GM18526 (cell line): ENCODE data around the gene DISP2.

Source experiments
- POLR2A ChIP-seq: IDR thresholded peaks from 3 replicates; pipeline ENCODE4 v1.6.1; 2011; ENCODE audit not compliant: insufficient read length; ENCODE audit errors: extremely low read depth

Gene DISP2

DNA sequence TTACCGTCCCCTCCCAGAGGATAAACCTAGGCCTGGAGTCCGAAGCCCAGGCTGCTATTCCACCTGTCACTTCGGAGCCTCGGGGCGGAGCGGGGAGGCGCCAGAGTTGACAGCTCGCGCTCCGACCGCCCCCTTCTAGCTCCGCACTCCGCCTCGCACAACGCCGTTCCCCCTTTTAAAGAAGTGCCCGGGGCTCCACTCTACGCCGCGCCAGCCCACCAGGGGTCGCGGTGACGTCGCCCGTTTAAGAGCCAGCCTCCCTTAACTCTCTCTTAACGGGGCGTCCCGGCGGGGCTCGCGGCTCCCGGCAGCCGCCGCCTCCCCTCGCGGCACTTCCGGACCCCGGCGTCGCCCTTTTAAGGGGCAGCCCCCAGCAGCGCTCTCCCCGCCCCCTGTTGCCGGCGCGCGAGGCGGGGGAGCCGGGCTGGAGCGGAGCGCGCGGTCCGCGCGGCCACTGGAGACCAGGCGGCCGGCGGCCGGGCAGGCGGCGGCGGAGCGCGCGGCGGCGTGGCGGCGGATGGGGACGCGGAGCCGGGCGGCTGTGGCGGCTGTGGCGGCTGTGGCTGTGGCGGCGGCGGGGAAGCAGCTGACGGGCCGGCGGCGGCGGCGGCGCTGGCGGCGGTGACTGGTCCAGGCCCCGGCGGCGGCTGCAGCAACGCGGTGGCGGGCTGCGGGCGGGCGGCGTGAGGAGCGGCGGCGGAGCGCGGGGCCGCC is 34.6 kb upstream of the DISP2 start, which contains the start of gene INAFM2:
Gene INAFM2, plus strand, starts transcription at position 454 of the 714 bp plus-strand sequence. CDS start 364 bp downstream, outside the sequence.
- no peak for TF ChIP-seq POLR2A

DNA sequence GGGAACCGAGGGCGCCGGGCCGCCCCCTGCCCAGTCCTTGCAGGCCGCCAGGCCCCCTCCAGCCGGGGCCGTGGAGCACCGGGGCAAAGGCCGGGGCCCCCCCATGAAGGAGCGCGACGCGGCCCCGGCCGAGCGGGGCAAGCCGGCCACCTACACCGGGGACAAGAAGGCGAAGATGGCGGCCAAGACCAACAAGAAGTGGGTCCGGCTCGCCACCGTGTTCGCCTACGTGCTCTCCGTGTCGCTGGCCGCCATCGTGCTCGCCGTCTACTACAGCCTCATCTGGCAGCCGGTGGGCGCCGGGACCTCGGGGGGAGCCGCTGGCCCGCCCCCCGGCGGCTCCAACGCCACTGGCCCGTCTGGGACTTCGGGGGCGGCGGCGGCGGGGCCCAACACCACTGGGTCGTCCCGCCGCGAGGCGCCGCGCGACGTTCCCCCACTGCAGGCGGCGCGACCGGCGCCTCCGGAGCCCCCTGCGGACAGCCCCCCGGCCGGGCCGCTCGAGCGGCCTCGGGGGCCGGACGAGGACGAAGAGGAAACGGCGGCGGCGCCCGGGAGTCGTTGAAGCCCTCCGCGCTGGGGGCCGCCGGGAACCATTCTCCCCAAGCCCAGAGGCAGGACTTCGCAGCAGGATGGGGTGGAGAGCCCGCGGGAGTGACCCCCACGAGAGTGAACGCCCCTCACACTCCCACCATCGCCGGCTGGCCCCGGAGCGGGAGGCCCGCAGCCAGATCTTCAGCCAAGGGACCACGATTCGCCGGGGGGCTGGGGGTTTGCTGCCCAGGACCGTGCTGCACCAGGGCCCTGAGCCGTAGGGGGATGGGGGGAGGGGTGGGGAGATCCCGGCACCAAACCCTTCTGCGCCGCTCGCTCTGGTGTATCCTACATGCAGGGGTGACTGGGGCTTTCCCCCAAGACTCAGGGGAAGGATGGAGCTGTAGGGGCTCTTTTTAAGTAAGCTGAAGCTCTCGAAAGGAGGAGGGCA is 33.8 kb upstream of the DISP2 start:
- TF ChIP-seq POLR2A = no peak

DNA sequence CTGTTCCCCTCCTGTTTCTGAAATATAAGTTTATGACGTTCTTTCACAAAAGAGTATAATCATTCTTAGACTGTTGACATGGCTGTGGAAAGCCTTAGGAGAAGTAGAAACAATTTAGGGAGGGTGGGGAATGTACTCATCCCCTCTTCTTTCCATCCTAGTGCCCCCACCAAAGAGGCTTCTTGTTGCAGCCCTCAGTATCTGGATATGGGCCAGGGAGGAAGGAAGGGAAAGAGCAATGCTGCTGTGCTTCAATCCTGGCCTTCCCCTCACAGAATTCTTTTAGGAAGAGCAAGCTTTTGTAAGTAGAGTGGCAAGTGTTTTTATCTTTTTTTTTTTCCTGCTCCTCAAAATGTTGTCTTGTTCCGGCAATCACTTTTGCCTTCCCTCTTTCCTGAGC is 32.8 kb upstream of the DISP2 start:
- TF ChIP-seq POLR2A = no peak

DNA sequence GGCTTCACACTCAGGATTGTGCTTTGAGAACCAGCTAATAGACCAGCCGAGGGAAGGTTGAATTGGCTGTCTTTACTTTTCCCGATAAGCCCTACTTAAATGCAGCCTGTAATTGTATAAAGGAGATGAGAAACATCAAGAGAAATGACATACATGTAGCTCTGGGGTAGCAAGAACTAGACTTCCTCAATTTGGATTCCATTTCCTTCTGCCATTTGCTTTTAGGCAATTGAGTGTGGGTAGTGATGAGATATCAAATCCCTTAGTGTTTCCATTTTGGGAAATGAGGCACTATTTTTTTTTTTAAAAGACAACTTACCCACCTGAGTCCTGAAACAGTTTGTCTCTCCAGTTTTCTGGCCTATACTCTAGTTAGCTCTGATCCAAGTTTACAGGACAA is 32.3 kb upstream of the DISP2 start:
- TF ChIP-seq POLR2A = no peak

DNA sequence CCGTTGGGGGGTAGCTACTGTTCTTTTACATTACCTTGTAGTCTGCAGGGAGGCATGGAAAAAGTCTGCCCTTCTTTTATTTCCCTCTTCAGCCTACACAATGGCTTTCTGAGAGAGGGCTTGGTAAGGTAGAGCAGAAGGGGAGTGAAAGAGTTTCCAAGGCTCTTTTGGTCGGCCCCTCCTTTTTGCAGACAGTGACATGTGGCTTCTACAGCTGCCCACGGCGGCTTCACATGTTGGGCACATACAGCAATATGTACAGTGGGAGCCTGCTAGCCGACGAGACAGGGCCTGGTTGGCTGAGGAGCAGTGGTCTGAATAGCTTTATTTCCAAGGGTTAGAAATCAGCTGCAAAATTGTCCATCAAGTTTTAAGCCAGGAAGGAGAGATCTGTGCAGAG is 30.6 kb upstream of the DISP2 start:
- TF ChIP-seq POLR2A = no peak

DNA sequence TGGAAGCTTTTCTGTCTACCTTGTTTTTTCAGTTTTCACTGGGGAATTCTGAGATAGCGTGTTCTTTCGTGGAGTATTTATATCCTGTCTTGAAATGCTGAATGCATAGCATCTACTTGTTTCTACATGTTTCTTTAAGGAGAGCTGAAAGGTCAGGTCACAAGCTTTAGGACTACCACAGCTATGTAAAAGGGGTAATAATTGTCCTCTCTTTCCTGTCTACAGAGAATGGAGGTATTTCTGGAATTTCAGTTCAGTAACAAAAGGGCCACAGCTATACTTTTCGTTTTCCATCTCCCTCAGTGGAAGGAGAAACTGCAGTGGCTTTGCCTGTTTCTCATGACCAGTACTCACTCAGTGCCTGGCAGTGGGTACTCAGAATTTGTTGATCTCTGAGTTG is 29.8 kb upstream of the DISP2 start:
- no peak for TF ChIP-seq POLR2A

DNA sequence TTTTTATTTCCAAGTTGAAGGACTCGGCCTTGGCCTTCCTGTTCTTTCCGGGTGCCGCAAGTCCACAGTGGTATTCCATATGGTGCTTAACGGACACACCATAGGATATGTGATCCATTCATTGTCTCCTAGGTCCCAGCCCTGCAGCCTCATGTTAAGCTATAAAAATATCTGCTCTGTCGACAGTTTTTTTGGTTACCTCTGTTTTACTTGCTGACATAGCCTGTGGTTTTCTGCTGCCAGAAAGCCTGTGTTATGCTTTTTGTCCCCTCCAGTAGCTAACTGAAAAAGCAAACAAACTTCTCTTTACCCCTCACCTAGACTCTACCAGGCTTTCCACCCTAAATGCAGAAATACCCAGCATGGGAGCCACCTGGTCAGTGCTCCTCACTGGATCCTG is 29.3 kb upstream of the DISP2 start:
- no peak for TF ChIP-seq POLR2A

DNA sequence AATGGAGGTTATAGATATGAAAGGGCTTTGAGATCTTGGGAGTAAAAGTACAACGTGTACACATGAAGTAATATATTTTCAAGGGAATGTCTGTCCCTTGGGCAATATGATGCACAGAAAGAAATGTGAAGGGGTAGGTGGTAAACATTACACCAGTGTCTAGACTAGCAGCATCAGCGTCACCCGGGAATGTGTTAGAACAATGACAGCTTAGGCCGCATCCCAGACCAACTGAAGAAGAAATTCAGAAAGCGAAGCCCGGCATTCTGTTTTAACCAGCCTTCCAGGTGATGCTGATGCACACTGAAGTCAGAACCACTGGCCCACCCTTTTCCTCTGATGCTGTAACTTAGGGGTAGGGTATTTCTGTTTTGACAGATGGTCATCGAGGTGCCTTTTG is 28.2 kb upstream of the DISP2 start:
- no peak for TF ChIP-seq POLR2A

DNA sequence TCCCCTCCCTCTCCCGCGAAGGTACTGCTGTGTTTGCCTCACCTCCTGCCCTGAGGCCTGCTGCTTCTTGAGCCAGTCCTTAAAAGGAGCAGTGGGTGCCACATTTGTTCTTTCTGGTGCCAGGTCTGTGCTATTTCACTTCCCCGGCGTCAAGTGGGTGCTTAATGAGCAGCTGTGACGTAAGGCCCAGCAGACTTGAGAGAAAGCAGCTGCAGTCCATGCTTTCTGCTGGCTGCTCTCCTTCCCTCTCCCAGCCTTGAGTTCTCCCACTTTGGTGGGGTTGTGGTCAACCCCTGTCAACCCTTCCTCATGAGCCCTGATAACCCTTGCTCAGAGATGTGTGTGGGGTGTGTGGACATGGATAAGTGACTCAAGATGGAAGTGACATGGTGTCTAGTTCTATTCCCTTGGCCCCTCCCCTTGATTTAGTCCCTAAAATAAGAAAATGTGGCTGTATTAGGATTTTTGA is 27.6 kb upstream of the DISP2 start:
- TF ChIP-seq POLR2A = no peak

DNA sequence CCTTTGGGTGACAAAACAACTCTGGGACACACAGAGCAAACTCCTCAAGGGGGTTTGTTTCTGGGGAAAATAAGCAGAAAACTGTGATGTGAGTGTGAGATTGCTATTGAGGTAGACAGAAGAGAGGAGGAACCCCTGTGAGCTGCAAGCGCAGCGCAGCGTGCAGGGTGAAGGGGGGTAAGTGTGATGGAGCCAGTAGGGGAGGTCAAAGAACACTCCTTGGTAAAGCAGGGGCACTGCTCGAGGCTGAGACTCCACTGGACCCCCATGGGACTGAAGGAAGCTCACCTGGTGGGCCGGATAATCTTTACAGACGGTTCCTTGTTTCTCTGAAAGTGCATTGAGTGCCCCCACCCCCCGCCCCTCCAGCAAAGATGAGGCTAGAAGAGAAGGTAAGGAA is 27.0 kb upstream of the DISP2 start:
- TF ChIP-seq POLR2A = no peak

DNA sequence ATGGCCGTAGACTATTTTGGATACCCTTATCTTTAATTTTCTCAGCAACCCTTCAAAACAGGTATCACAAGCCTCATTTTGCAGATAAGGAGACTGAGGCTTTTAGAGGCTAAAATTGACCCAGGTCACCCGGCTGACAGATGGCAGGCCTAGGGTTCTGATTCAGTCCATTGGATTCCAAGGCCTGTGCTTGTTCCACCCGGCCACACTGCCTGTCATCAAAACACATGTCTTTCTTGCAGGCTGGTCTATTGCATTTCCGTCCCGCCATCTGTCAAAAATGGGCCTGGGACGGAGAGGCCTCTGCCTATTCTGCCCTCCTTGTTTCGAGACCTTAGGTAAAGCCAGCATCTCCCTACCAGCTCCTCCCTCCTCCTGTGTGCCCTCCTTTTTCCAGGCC is 26.4 kb upstream of the DISP2 start:
- TF ChIP-seq POLR2A = no peak

DNA sequence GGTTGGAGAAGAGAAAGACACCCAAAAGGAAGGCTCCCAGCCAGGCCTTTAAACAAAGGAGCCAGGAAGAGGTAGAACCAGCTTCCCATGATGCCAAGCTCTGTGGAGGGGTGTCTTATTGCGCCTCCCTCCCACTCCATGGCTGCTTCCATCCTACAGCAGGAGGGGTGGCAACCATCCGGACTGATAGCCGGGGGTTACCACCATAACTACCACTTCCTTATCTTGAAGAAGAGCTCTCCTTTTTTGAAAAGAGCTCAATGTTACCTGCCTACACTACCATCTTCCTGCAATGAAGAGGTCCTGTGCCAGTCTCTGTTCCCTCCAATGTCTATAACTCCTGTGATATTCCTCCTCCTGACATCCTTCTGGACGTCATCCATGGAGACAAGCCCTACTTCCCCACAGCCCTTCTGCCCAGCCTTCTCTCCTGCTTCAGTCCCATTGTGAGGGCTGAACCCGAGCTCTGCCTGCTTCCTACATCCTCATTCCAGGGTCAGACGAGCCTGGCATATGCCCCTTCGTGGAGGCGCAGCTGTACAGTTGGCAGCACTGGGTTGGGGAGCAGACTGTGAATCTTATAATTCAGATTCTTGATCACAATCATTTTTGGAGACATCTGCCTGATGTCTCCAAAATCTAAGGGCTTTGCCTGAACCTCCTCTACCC is 25.8 kb upstream of the DISP2 start:
- TF ChIP-seq POLR2A = no peak

DNA sequence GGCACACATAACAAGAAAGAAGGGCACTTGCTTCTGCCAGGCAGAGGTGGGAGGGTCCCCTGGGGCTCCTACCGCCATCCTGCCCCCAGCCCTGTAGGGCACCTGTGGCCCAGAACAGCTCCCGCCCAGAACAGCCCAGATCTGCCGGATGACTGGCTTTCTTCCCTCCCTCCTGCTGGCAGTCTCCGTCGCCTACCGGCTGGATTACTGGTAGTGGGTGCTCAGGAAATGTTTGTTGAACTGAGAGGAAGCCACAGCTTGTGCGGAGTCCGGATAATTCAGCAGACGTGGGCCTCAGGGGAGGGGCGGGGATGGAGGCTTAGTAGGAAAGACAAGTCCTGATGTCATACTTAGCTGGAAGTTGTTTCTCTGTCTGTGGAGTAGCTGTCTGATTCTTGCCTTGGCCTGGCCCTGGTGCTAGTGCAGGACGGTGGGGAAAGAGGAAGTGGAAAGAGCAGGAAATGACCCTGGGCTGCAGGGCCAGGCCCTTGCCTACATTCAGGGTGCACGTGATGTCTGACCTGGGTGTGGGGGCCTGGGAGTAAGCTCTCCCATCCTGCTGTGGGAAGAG is 24.0 kb upstream of the DISP2 start:
- no peak for TF ChIP-seq POLR2A

DNA sequence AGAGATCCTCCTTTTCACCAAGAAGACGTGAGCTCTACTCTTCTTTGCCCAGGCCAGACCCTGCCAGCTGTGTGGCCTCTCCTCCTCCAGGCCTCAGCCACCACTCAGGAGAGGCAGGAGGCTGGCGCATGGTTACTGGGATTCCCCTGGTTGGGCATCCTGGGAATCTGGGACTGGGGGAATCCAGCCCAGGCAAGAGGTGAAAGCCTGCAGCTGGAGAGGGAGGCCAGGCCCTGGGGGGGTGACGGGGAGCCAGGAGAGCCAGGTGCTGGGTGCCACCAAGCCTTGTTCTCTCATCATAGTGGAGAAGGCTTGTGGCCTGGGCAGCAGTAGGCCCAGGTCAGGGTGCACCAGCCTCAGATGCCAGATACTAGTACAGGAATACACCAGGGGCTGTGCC is 23.5 kb upstream of the DISP2 start:
- TF ChIP-seq POLR2A = no peak
